ENCODE results near the gene GALM. TPM values are rescaled to one million over a fixed set of nuclear protein-coding genes. Genes with fewer than 3 reads are reported as not detected.
A peak's percentile ranks its signal among the peaks of the same experiment; 100 is the strongest.

Gene GALM
- total and polyA plus RNA-seq, 10 of the 15 experiments (the other 5 are each of a cell fraction or from before 2014, with no cell fraction given) = 1.1 to 4.0 (median 1.7) TPM

- TF ChIP-seq ZNF24 (IDR thresholded peaks at IDR 0.05) = no peak
- TF ChIP-seq CREB1 (IDR thresholded peaks at IDR 0.05; ENCODE audit: low read depth) = no peak
- 0 out of 2 replicates have a peak, but pooled peaks have one; percentile 4 for TF ChIP-seq TCF12 (IDR thresholded peaks at IDR 0.05; ENCODE audit: low read depth, low read length)
- TF ChIP-seq, protein P1, sequence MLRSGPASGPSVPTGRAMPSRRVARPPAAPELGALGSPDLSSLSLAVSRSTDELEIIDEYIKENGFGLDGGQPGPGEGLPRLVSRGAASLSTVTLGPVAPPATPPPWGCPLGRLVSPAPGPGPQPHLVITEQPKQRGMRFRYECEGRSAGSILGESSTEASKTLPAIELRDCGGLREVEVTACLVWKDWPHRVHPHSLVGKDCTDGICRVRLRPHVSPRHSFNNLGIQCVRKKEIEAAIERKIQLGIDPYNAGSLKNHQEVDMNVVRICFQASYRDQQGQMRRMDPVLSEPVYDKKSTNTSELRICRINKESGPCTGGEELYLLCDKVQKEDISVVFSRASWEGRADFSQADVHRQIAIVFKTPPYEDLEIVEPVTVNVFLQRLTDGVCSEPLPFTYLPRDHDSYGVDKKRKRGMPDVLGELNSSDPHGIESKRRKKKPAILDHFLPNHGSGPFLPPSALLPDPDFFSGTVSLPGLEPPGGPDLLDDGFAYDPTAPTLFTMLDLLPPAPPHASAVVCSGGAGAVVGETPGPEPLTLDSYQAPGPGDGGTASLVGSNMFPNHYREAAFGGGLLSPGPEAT (IDR thresholded peaks at IDR 0.05; ENCODE audit: low read depth) = no peak
- no peak for TF ChIP-seq RELA (IDR thresholded peaks at IDR 0.05; ENCODE audit: borderline replicate concordance, partially characterized antibody)
- TF ChIP-seq, protein P2, sequence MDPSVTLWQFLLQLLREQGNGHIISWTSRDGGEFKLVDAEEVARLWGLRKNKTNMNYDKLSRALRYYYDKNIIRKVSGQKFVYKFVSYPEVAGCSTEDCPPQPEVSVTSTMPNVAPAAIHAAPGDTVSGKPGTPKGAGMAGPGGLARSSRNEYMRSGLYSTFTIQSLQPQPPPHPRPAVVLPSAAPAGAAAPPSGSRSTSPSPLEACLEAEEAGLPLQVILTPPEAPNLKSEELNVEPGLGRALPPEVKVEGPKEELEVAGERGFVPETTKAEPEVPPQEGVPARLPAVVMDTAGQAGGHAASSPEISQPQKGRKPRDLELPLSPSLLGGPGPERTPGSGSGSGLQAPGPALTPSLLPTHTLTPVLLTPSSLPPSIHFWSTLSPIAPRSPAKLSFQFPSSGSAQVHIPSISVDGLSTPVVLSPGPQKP (IDR thresholded peaks at IDR 0.05; ENCODE audit: low read depth, low read length) = no peak
- TF ChIP-seq PML (IDR thresholded peaks at IDR 0.05; ENCODE audit: low read length) = no peak
- TF ChIP-seq MTA2 (IDR thresholded peaks at IDR 0.05; ENCODE audit: low read depth) = 0 out of 2 replicates have a peak, but pooled peaks have one; percentile 7
- TF ChIP-seq RFX5 (IDR thresholded peaks at IDR 0.05; ENCODE audit: low read depth, low read length) = no peak
- no peak for TF ChIP-seq MYC (IDR thresholded peaks at IDR 0.05; ENCODE audit: insufficient read depth, insufficient read length, insufficient replicate concordance, low read length, severe bottlenecking)
- no peak for TF ChIP-seq POLR2A (IDR thresholded peaks at IDR 0.05; ENCODE audit: low read depth, low read length)
- peak; percentile 48; the same call in 1 of the 2 replicates for TF ChIP-seq NR2F1 (conservative IDR thresholded peaks at IDR 0.05)
Measured at GRCh38 chr2:38723173-38723572, 57.3 kb downstream of the GALM start (continued).
